Thoracic aorta (tissue), 2 donors: ENCODE measurements around the gene CCDC174. TPM values are rescaled to one million over a fixed set of nuclear protein-coding genes. Genes with fewer than 3 reads are reported as not detected.

ENCODE experiments used
- ATAC-seq: fragments of 150-250 bp; one replicate; pipeline ENCODE4 v1.8.0; 2017; ENCODE audit warnings: low read depth; ENCODE audit not compliant: insufficient number of reproducible peaks, low FRiP score
- DNase-seq: peaks from one replicate; pipeline ENCODE4 v3.0.0-alpha.2; 2020; ENCODE audit warnings: low spot score
- H3K27ac ChIP-seq, 2 donors: fragments of 200-600 bp; sonication (generic); 1 replicate in 1 of 2; 2 replicates in 1 of 2; pipeline ENCODE4 v1.5.1; 2016; ENCODE audit warnings: mild to moderate bottlenecking in 2 of 2, moderate library complexity in 2 of 2
- H3K27me3 ChIP-seq: fragments of 200-600 bp; sonication (generic); replicated peaks from 2 replicates; pipeline ENCODE4 v1.6.0; 2016; ENCODE audit warnings: mild to moderate bottlenecking; ENCODE audit not compliant: insufficient read depth
- H3K36me3 ChIP-seq: fragments of 200-600 bp; sonication (generic); one replicate; pipeline ENCODE4 v1.5.1; 2016
- H3K4me1 ChIP-seq, 2 donors: fragments of 200-600 bp; sonication (generic); 1 replicate in 1 of 2; 2 replicates in 1 of 2; pipeline versions ENCODE4 v1.5.1 to v1.6.0; 2016; ENCODE audit warnings: low read depth in 2 of 2, mild to moderate bottlenecking in 1 of 2; ENCODE audit not compliant: control insufficient read depth in 1 of 2
- H3K4me3 ChIP-seq: fragments of 200-600 bp; sonication (generic); 2 replicates; pipeline ENCODE4 v1.5.1; 2016; ENCODE audit warnings: mild to moderate bottlenecking
- H3K9me3 ChIP-seq: fragments of 200-600 bp; sonication (generic); 2 replicates; pipeline ENCODE4 v1.5.1; 2016
- total RNA-seq, 2 donors: library from RNA; depleted of rRNA; stranded (reverse); fragments of >200 nt; gene quantifications; one replicate each; pipeline versions ENCODE4 v1.1.0 to v1.2.3, GENCODE V29; 2016
- TF ChIP-seq, protein P1 (sequence below): fragments of 200-600 bp; sonication (generic); IDR thresholded peaks from one replicate; pipeline ENCODE4 v1.5.1; 2019; ENCODE audit warnings: antibody characterized with exemption

The CCDC174 gene
- total RNA-seq, 2 donors from 2014 or later, result 9.6 to 34.6 TPM

DNA sequence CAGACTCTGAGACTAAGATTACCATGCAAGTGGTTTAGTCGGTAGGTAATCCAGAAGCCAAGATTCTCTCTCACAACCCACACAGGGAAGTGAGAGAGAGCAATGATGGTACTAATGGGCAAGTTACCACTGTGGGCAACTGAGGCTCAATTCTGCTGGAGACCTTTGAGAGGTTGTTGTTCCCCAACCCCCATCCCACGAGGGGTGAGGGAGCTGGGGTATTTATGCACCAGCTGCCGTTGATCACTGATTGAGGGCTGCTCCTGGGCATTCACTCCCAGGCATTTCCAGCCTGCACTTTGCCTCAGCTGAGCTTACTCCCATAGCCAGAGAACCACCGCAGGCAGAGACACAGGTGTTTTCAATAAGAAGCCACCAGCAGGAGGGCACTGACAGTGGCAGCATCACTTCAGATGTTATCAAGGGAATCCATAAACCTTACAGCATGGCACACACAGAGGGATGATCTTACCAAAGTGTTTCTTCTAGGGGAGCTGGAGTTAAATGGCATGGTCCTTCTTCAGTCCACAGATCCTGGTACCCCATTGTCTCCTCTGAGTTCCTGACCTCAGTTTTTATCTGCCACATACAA lies 15.0 kb upstream of the CCDC174 start:
- no peaks in the 10 kb centered on the region for H3K36me3 ChIP-seq
- H3K9me3 ChIP-seq, result no peaks in the 10 kb centered on the region
- peaks cover 11% of the 10 kb centered on the region for H3K27me3 ChIP-seq
- TF ChIP-seq, protein P1, sequence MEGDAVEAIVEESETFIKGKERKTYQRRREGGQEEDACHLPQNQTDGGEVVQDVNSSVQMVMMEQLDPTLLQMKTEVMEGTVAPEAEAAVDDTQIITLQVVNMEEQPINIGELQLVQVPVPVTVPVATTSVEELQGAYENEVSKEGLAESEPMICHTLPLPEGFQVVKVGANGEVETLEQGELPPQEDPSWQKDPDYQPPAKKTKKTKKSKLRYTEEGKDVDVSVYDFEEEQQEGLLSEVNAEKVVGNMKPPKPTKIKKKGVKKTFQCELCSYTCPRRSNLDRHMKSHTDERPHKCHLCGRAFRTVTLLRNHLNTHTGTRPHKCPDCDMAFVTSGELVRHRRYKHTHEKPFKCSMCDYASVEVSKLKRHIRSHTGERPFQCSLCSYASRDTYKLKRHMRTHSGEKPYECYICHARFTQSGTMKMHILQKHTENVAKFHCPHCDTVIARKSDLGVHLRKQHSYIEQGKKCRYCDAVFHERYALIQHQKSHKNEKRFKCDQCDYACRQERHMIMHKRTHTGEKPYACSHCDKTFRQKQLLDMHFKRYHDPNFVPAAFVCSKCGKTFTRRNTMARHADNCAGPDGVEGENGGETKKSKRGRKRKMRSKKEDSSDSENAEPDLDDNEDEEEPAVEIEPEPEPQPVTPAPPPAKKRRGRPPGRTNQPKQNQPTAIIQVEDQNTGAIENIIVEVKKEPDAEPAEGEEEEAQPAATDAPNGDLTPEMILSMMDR, result no peak
- no peaks in the 10 kb centered on the region for H3K4me1 ChIP-seq
- ATAC-seq, result no peak
- no peak overlapping the region for H3K4me3 ChIP-seq
- no peak for DNase-seq
- H3K27ac ChIP-seq, result no peak overlapping the region

- TF ChIP-seq, protein P1, result no peak
- Histone ChIP-seq H3K9me3 (no peaks in the 10 kb centered on the region), H3K27ac (no peak overlapping the region), H3K27me3 (peaks cover 11% of the 10 kb centered on the region), H3K4me3 (no peak overlapping the region), H3K4me1 (no peaks in the 10 kb centered on the region), H3K36me3 (no peaks in the 10 kb centered on the region)
- ATAC-seq, result no peak
- no peak for DNase-seq
These were observed 11.4 kb upstream of the CCDC174 start for GRCh38 chr3:14640157-14640562.

- H3K36me3 ChIP-seq, result no peaks in the 10 kb centered on the region
- H3K4me1 ChIP-seq, result no peaks in the 10 kb centered on the region
- DNase-seq (no peak), ATAC-seq (no peak)
- no peak overlapping the region for H3K27ac ChIP-seq
- peaks cover 11% of the 10 kb centered on the region for H3K27me3 ChIP-seq
- no peak overlapping the region for H3K4me3 ChIP-seq
- no peaks in the 10 kb centered on the region for H3K9me3 ChIP-seq
- TF ChIP-seq, protein P1, result no peak
These were observed 10.8 kb upstream of the CCDC174 start for GRCh38 chr3:14640734-14641133.

- Histone ChIP-seq H3K27ac (no peak overlapping the region), H3K36me3 (no peaks in the 10 kb centered on the region), H3K4me1 (no peaks in the 10 kb centered on the region), H3K9me3 (no peaks in the 10 kb centered on the region), H3K27me3 (peaks cover 11% of the 10 kb centered on the region), H3K4me3 (no peak overlapping the region)
- no peak for DNase-seq
- TF ChIP-seq, protein P1, result no peak
- no peak for ATAC-seq
These were observed 10.2 kb upstream of the CCDC174 start for GRCh38 chr3:14641346-14641745.

- H3K36me3 ChIP-seq, result no peaks in the 10 kb centered on the region
- H3K4me3 ChIP-seq, result no peak overlapping the region
- H3K27ac ChIP-seq, result no peak overlapping the region
- ATAC-seq, result no peak
- no peaks in the 10 kb centered on the region for H3K4me1 ChIP-seq
- TF ChIP-seq, protein P1, result no peak
- no peaks in the 10 kb centered on the region for H3K9me3 ChIP-seq
- no peak for DNase-seq
- H3K27me3 ChIP-seq, result peaks cover 6% of the 10 kb centered on the region
These were observed 6.1 kb upstream of the CCDC174 start for GRCh38 chr3:14645453-14645852.
